GM21737 (cell line): Measurements from ENCODE around the gene ZNF564.
"Not testable (repeated sequence)": the region's sequence is repeated elsewhere in the genome, so short reads cannot be mapped to it uniquely, and the experiment has no call there.

Experiments used
- ATAC-seq: cut with Tn5 transposase; IDR thresholded peaks from one replicate; pipeline ENCODE4 v1.9.1; 2021; ENCODE audit warnings: mild to moderate bottlenecking, moderate library complexity; ENCODE audit not compliant: unreplicated experiment

ZNF564 gene

DNA sequence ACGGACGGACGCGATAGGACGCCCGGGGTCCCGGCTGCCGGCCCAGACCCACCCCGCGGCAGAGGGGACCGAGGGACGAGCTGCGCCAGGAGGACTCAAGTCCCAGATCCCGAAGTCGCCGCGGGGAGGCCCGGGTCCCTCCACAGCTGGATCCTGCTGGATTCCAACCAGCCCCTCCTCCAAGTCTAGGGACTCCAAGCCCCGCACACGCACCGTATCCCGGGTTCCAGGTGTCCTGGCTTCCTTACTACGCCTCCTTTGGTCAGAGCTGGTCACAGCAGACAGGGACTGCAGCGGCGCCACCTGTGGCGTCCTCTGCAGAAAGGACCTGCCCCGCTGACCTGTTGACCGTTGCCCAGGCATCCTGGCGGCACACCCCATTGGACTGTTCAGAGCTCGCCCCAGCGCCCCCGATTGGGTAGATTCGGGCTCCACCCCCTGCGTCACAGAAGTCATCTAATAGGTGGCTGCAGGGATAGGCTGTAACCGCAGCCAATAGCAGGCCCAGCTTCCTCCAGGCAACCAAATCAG, 37.7 kb downstream of the ZNF564 start:
- ATAC-seq = no peak

- no peak for ATAC-seq
These were observed 54.2 kb downstream of the ZNF564 start for GRCh38 chr19:12497032-12497431.

- ATAC-seq = no peak
These were observed 54.8 kb downstream of the ZNF564 start for GRCh38 chr19:12496480-12496879.

DNA sequence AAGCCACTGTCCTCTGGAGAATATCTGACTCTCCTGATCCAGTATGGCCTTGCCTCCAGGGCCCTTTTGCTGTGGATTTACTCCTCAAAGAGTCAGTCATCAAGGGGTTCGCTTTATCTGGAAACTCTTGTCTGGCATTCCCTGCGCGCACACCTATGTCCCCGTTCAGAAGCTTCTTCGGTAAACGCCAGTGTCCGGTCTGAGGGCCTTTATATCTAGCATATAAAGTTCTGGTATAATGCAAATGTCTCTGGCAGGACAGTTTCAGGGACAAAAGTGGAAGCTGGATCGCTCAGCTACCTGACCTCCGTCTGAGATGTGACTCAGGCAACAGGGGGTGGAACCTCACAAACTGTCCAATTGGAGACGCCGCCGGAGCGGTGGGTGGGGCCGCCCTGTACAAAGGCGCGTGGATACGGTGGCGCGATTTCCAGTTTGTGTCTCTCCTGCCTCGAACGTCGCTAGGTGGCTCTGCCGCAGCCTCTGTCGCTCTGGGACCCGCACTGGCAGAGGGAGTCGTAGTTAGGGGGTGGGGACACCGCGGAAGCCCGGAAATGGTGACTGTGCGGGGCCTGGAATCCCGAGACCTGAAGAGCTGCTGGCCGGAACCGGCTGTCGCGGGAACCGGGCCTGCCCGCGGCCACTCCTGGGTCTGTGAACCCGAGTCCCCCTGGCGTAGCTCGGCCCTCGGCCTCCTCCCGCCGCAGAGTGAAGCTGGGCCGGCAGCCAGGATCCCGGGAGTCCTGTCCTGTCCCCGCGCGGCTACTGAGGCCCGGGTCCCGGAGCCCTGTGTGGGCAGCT, 56.1 kb downstream of the ZNF564 start:
- ATAC-seq = peak; percentile 93

DNA sequence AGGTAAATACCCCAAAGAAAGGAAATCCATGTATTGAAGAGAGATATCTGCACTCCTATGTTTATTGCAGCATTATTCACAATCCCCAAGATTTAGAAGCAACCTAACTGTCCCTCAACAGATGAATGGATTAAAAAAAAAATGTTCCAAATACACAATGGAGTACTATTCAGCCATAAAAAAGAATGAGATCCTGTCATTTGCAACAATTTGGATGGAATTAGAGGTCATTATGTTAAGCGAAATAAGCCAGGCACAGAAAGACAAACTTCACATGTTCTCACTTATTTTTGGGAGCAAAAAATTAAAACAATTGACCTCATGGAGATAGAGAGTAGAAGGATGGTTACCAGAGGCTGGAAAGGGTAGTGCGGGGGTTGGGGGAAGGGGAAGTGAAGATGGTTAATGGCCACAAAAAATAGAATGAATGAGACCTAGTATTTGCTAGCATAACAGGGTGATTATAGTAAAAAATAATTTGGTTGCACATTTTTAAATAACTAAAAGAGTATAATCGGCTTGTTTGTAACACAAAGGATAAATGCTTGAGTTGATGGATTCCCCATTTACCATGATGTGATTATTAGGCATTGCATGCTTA, 56.9 kb downstream of the ZNF564 start:
- ATAC-seq = no peak

DNA sequence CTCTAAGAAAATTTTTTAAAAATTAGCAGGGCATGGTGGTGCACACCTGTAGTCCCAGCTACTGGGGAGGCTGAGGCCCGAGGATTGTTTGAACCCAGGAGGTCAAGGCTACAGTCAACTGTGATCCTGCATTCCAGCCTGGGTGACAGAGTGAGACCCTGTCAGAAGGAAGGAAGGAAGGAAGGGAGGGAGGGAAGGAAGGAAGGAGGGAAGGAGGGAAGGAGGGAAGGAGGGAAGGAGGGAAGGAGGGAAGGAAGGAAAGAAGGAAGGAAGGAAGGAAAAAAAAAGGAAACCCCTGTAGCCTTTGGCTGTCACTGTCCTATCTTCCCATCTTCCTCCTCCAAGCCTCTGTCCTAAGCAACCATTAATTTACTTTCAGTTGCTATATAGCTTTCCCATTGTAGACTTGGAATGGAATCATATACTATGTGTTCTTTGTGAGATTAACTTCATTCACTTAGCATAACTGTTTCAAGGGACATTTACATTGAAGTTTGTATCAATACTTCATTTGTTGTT, 65.0 kb downstream of the ZNF564 start:
- ATAC-seq = not testable (repeated sequence)

DNA sequence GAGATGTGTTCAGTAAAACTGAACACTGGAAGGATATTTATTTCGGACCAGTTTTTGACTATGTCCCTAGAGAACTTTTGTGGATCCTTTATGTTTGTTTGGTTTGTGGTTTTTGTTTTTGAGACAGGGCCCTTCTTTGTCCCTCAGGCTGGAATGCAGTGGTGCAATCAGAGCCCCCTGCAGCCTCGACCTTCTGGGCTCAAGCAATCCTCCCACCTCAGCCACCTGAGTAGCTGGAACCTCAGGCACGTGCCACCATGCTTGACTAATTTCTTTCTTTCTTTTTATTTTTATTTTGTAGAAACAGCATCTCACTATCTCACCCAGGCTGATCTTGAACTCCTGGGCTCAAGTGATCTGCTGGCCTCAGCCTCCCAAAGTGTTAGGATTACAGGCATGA, 65.7 kb downstream of the ZNF564 start:
- no peak for ATAC-seq

- no peak for ATAC-seq
These were observed 66.2 kb downstream of the ZNF564 start for GRCh38 chr19:12485052-12485416.

- ATAC-seq = peak; percentile 87
These were observed 66.8 kb downstream of the ZNF564 start, which contains the start of gene ZNF709 for GRCh38 chr19:12484371-12485051. ZNF709 (minus strand) TSS chr19:12484816; CDS start chr19:12484657, 159 bp downstream.

GRCh38 chr19:12484011-12484370, 67.3 kb downstream of the ZNF564 start:
- no peak for ATAC-seq

DNA sequence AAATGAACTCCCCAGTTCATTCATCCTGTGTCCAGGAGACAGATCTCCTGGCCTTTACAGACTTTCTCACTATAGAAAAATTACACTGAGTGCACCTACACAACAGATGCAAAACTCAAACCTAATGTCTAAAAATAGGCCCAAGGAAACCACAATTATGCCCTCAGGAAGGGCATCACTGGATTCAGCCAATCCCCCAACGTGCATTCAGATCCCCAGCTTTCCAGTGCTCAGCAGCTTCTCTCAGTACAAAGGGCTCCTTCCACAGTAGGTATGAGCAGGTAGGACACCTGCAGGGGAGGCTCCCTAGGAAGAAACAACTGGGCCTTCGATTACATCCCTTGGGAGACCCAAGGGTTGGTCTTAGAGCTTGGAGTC, 68.8 kb downstream of the ZNF564 start:
- no peak for ATAC-seq

DNA sequence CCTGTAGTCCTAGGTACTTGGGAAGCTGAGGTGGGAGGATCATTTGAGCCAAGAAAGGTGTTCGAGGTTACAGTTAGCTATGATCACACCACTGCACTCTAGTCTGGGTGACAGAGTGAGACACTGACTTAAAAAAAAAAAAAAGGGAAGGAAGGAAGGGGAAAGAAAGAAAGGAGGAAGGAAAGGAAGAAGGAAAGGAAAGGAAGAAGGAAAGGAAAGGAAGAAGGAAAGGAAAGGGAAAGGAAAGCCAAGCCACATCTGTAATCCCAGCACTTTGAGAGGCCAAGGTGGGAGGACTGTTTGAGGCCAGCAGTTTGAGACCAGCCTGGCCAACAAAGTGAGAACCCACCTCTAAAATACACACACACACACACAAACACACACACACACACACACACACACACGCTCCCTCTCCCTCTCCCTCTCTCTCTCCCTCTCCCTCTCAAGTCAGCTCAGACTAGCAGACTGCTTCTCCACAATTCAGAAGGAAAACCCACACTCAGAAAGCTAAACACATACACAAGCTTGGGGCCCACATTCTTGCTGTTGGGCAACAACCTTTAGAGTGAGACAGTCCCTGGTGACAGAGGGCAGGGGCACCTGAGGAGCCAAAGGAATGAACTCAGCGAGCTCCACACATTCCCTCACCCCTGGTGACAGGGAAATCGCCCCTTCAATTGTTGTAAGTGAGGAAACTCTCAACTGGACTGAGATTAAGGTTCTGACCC, 69.3 kb downstream of the ZNF564 start:
- no peak for ATAC-seq

DNA sequence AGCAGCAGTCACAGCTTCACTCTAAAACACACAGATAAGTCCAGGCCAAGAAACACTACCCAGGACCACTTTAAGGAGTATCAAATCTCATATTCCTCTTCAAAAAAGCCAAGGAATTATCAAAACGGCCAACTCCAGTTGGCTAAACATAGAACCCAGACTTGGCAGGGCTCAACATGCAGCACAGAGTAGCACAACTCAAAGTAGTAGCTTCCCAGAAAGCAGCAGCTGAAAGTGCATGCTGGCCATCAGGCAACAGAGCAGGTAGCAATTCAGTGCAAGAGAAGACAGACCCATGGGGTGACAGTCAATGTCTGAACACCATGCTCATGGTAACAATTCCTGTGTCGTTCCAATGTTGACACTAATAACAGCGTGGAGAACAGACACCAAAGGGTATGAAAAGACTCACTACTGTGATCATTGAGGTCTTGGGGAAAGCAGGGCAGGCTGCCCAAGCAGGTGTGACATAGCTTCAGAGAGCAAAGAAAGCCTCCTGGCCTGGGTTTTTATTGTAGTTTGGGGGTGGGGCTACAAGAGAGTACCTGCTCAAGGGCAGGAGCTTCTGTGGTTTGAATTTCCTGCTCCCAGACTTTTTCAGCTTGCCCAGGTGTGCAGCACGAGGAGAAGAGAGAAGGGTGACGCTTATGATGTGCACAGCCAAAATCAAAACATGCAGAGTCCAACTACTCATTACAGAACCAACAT, 72.9 kb downstream of the ZNF564 start:
- ATAC-seq = no peak
